LNCaP clone FGC (cell line): ENCODE data around the gene RPN2.
"Not testable (repeated sequence)": the region's sequence is repeated elsewhere in the genome, so short reads cannot be mapped to it uniquely, and the experiment has no call there.

Source experiments
- DNase-seq: peaks from one replicate; pipeline ENCODE4 v3.0.0-alpha.2; 2011; ENCODE audit warnings: low read depth
- H3K4me3 ChIP-seq: 2 replicates; pipeline ENCODE4 v1.5.1; 2011; ENCODE audit warnings: mild to moderate bottlenecking, low read depth, low read length, control low read depth
- TF ChIP-seq, protein P1 (sequence below): IDR thresholded peaks from 2 replicates; pipeline ENCODE4 v1.5.1; 2012; ENCODE audit warnings: mild to moderate bottlenecking; ENCODE audit not compliant: control insufficient read depth, insufficient read depth; ENCODE audit errors: extremely low read depth

Gene RPN2

DNA sequence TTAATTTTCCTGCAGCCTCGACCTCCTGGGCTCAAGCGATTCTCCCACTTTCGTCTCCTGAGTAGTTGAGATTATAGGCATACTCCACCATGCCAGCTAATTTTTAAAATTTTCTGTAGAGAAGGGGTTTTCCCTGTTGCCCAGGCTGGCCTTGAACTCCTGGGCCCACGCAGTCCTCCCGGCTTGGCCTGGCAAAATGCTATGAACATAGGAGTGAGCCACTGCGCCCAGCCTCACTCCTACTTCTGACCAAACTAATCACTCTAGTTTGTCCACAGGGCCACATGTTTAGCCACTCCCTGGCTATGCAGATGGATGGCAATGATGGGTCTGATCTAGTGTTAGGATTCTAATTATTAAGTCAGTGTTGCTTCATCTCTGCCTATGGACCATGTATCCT is 31.9 kb upstream of the RPN2 start:
- no peak for DNase-seq
- TF ChIP-seq, protein P1, sequence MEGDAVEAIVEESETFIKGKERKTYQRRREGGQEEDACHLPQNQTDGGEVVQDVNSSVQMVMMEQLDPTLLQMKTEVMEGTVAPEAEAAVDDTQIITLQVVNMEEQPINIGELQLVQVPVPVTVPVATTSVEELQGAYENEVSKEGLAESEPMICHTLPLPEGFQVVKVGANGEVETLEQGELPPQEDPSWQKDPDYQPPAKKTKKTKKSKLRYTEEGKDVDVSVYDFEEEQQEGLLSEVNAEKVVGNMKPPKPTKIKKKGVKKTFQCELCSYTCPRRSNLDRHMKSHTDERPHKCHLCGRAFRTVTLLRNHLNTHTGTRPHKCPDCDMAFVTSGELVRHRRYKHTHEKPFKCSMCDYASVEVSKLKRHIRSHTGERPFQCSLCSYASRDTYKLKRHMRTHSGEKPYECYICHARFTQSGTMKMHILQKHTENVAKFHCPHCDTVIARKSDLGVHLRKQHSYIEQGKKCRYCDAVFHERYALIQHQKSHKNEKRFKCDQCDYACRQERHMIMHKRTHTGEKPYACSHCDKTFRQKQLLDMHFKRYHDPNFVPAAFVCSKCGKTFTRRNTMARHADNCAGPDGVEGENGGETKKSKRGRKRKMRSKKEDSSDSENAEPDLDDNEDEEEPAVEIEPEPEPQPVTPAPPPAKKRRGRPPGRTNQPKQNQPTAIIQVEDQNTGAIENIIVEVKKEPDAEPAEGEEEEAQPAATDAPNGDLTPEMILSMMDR = no peak
- no peak overlapping the region for H3K4me3 ChIP-seq

DNA sequence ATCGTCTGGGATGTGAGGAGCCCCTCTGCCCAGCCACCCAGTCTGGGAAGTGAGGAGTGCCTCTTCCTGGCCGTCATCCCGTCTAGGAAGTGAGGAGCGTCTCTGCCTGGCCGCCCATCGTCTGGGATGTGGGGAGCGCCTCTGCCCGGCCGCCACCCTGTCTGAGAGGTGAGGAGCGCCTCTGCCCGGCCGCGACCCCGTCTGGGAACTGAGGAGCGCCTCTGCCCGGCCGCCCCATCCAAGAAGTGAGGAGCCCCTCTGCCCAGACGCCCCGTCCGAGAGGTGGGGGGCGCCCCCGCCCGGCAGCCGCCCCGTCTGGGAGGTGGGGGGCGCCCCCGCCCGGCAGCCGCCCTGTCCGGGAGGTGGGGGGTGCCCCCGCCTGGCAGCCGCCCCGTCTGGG is 28.3 kb upstream of the RPN2 start:
- H3K4me3 ChIP-seq, DNase-seq: not testable (repeated sequence)

DNA sequence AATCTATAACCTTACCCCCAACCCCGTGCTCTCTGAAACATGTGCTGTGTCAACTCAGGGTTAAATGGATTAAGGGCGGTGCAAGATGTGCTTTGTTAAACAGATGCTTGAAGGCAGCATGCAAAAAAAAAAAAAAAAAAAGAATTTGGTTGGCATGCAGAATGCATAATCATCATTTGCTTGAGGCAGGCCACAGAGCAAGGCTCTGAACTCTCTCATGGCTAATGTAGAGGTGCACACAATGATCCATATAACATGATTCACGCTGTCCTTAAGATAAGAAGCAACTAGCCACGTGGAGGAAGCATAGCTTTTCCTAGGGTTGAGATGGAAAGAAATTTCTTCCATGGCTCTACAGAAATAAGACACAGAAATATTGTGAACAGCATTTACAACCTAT is 27.6 kb upstream of the RPN2 start:
- TF ChIP-seq, protein P1 = no peak
- no peak overlapping the region for H3K4me3 ChIP-seq
- no peak for DNase-seq

DNA sequence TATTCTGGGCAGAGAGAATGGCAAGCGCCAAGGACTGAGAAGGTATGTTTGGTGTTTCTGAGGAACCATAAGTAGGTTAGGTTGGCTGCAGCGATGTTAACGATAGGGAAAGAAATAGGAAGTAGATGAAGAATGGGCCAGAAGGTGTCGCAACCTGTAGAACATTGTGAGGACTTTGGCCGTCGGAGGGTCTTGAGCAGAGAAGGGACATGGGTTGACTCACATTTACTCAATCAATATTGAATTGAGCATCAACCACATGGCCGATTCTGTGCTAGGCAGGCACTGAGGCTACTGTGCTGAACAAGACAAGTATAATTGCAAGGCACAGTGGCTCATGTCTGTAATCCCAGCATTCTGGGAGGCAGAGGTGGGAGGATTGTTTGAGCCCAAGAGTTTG is 26.8 kb upstream of the RPN2 start:
- DNase-seq = no peak
- H3K4me3 ChIP-seq = no peak overlapping the region
- TF ChIP-seq, protein P1 = no peak

DNA sequence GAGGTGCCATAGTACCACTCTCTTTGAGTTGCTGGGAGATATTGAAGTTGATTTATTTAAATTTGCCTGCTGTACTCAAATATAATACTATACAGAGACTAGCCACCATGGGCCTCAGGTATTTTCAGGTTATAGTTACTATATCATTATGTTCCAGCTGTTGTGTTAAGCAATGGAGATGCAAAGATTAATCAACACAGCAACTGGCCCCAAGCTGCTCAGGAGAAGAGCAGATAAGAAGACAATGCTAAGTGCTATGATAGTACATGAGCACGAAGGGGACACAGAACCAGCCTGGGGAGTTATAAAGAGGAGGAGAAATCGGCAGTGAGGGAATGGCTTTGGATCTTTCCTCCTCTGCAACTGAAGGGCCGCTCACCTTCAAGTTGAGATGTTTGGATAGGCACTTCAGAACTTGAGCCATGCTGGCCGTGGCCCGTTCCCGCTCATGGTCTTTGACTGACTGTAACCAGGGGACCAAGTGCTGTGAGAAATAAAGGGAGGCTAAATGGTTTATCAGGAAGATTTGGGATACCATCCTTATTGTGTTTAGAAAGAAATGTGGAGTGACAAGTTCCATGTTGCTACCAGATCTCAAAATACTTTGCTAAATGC is 24.3 kb upstream of the RPN2 start:
- TF ChIP-seq, protein P1 = no peak
- no peak for DNase-seq
- no peak overlapping the region for H3K4me3 ChIP-seq

DNA sequence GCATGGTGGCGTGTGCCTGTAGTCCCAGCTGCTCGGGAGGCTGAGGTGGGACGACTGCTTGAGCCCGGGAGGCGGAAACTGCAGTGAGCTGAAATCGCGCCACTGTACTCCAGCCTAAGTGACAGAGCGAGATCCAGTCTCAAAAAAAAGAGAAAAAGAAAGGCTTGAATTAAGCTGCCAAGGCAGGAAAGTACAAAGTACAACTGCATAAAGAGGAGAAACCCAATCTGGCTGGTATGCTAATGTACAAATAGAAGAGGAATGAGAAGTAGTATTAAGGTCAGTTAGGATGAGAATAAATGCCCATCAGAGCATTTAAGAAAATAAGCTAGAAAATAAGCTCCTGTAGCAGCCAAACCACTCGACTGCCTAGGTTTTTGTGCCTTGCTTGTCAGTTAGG is 23.1 kb upstream of the RPN2 start:
- H3K4me3 ChIP-seq = no peak overlapping the region
- no peak for DNase-seq
- TF ChIP-seq, protein P1 = no peak

DNA sequence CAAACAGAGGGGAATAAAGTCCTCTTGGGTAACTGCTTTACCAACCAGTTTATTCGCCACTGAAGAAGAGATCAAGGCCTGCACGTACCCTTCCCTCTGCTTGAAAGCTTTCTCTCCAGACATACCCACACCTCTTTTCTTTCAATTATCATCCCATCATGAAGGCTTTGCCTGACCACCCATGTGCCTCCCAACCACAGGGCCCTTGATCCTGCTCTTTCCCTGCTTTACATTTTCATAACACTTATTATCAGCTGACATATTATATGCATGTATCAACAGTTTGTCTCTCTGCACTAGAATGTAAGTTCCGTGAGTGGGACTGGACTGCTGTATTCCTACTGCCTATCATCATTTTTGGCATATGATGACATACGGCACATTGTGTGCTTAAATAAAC is 20.9 kb upstream of the RPN2 start:
- TF ChIP-seq, protein P1 = no peak
- DNase-seq = no peak
- no peak overlapping the region for H3K4me3 ChIP-seq
